CD4-positive, alpha-beta T cell treated with Interleukin-17A for 1 hour (primary cell): ENCODE measurements around the gene PTCD1.
"Not testable (repeated sequence)": the region's sequence is repeated elsewhere in the genome, so short reads cannot be mapped to it uniquely, and the experiment has no call there.

Source experiments
- DNase-seq: peaks from one replicate; pipeline ENCODE4 v3.0.0-alpha.2; 2020

The PTCD1 gene

GRCh38 chr7:99449326-99449725 is 10.7 kb upstream of the PTCD1 start:
- no peak for DNase-seq

DNA sequence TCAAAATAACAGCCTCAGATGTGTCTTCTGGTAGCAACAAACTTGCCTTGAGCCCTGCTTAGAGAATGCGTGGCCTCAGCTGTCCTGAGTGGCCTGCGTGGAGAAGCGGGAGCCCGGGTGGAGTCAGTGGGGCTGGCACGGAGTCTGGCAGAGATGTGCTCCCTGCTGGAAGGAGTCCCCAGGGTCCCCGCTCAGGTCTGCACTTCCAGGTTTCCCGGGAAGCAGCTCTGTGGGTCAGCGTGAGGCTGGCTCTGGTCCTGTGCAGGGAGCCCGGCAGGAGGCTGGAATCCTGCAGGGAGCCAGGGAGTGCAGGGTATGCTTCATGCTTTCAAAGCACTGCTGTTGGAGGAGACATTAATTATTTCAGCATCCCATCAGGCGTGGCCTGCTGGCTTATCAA is 10.3 kb upstream of the PTCD1 start:
- DNase-seq = no peak

DNA sequence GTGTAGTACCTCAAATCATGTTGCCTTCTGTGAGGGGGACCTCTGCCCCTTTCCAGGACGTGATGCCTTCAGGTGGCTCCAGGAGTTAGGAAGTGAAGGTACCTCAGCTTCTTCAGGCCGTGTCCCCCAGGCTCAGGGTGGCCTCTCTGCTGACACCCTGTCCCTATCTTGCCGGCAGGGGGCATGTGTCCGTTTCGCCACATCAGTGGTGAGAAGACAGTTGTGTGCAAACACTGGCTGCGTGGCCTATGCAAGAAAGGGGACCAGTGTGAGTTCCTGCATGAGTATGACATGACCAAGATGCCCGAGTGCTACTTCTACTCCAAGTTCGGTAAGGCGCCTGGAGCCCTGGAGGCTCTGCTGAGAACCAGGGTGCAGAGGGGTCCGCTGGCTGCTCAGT is 9.3 kb upstream of the PTCD1 start:
- no peak for DNase-seq

DNA sequence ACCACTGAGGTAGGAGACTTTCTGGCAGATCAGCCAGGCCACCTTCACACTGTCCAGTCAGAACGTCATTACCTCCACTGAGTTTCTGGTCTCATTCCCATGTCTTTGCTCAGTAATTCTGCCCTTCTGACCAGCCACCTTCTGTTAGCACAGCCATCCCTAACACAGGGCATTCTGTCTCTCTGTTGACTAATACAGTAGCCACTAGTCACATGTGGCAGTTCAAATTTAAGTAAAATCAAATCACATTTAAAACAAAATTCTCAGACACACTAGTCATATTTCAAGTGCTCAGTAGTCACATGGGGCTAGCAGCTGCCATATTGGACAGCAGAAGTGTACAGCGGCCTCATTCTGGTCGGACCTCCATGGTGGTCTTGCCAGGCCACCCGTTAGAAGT is 7.5 kb upstream of the PTCD1 start:
- no peak for DNase-seq

DNA sequence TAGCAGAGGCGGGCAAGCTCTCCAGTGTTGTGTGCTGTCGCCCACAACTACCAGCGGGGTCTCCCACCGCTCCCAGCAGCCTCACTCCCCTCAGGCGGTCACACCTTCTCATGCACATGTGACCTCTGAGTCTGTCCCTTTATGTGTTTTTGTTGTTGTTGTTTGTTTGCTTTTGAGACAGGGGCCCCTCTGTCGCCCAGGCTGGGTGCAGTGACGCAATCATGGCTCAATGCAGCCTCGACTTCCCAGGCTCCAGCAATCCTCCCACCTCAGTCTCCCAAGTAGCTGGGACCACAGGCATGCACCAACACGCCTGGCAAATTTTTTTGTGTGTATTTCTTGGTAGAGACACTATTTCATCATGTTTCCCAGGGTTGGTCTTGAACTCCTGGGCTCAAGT is 1.6 kb upstream of the PTCD1 start:
- no peak for DNase-seq

GRCh38 chr7:99437946-99438572 is 539 bp downstream of the PTCD1 start:
- no peak for DNase-seq

- no peak for DNase-seq
Measured at GRCh38 chr7:99433158-99433557, 5.4 kb downstream of the PTCD1 start.

DNA sequence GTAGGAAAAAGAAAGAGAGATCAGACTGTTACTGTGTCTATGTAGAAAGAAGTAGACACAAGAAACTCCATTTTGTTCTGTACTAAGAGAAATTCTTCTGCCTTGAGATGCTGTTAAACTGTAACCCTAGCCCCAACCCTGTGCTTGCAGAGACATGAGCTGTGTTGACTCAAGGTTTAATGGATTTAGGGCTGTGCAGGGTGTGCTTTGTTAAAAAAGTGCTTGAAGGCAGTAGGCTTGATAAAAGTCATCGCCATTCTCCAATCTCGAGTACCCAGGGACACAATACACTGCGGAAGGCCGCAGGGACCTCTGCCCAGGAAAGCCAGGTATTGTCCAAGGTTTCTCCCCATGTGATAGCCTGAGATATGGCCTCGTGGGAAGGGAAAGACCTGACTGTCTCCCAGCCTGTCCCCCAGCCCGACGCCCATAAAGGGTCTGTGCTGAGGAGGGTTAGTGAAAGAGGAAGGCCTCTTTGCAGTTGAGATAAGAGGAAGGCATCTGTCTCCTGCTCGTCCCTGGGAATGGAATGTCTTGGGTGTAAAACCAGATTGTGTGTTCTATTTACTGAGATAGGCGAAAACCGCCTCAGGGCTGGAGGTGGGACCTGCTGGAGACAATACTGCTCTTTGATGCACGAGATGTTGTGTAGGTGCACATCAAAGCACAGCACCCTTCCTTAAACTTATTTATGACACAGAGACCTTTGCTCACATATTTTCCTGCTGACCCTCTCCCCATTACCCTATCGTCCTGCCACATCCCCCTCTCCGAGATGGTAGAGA is 6.7 kb downstream of the PTCD1 start:
- DNase-seq = not testable (repeated sequence)

DNA sequence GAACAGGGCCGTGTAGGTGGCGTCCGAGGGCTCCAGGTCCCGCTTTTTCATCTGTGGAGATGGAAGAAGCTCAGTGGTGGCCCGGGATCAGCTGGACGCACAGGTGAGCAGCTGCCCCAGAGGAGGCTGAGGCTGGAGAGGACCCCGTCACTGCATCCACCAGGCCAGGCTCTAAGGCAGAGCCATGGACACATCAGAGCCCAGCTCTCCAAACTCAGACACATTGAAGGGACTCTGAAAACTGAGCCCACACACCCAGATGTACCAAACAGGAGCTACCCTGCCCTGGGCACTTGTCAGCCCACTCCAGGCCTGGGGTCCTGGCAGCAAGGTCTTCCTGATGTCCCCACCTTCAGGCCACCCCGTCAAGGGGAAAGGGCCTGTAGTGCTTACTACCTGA is 8.8 kb downstream of the PTCD1 start:
- DNase-seq = no peak

DNA sequence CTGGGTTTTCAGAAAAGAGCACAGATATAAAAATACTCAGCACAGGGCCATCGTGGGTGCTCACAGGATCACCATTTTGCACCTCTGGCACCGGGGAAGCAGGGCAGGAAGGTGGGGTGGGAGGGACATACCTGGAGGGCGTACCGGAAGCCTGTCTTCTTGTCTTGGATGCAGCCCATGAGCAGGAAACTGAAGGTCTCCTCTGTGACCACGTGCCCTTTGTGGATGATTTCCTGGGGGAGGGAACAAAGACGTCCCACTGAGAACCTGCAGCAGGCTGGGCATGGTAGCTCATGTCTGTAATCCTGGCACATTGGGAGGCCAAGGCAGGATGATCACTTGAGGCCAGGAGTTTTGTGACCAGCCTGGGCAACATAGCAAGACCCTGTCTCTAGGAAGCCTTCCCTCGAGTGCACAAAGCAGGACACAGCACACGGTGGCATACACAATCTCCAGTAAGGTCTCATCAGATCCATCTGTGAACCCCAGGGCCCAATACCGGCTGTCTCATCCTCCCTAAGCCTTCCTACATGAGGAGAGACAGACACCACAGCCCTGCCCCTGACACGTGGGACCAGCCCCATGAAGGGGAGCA is 9.5 kb downstream of the PTCD1 start:
- DNase-seq = peak; percentile 31

- DNase-seq = no peak
Measured at GRCh38 chr7:99424932-99425730, 13.5 kb downstream of the PTCD1 start.

DNA sequence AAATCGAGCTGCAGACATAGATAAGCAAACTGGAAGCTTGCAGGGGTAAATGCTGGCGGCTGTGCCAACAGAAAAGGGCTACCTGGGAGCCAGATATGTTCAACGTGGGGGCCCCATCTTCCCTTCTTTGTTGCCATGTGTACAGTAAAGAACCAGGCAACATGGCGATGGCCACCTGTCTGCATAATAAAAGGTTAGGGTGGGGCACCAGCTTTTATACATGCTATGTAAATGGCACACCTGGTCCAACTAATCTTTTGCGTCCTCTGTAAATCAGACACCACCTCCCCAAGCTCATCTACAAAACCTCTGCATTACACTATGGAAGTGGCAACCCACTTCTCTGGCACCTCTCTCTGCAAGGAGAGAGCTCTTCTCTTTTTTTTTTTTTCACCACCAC is 16.0 kb downstream of the PTCD1 start:
- DNase-seq = no peak

GRCh38 chr7:99422186-99422585 is 16.4 kb downstream of the PTCD1 start:
- no peak for DNase-seq

GRCh38 chr7:99420986-99421385 is 17.6 kb downstream of the PTCD1 start:
- no peak for DNase-seq

DNA sequence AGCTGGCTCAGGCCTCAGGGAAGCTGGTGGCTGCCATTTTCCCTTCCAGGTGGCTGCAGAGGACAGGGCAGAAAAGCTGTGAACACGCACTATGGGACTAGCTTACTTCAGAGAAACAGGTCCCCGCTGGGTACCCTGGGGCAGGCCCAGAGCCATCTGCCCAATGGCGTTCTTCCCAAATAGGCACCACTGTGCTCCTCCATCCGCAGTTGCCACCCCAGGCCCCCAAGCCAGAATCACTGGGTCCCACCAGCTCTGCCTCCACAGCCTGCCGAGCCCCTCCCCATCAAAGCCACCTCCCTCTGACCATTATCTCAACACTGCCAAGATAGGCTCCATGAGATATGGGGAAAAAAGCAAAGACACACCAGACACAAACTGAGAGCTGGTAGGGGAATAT is 18.4 kb downstream of the PTCD1 start:
- no peak for DNase-seq

- DNase-seq = no peak
Measured at GRCh38 chr7:99419323-99420021, 19.1 kb downstream of the PTCD1 start.

DNA sequence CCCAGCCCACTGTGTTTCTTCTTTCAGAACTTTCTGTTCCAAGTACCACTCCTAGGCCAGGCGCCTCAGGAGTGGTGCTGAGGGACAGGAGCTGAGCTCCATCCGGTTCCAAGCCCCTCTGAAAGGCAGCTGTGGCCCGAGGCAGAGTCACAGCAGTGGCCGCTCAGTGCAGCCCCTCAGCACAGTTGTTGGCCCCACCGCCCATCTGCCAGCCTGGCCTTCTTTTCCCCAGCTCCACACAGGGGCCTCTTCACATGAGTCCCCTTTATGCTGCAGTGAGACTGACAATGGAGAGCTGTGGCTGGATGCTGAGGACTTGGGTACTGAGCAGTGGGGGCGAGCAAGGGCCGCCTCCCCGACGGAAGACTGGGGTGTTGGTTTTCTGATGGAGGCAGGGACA is 20.3 kb downstream of the PTCD1 start:
- DNase-seq = no peak

DNA sequence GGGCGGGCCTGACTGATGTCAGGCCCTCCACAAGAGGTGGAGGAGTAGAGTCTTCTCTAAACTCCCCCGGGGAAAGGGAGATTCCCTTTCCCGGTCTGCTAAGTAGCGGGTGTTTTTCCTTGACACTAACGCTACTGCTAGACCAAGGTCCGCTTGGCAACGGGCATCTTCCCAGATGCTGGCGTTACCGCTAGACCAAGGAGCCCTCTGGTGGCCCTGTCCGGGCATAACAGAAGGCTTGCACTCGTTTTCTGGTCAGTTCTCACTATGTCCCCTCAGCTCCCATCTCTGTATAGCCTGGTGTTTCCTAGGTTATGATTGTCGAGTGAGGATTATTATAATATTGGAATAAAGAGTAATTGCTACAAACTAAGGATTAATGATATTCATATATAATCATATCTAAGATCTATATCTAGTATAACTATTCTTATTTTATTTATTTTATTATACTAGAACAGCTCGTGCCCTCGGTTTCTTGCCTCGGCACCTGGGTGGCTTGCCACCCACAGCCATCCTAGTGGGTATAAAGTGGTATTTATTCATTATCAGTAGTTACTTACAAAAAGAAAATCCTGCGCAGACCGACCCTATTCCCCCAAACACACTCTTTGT is 23.0 kb downstream of the PTCD1 start:
- peak; percentile 37 for DNase-seq

GRCh38 chr7:99410635-99411034 is 28.0 kb downstream of the PTCD1 start:
- DNase-seq = no peak

- DNase-seq = peak; percentile 38
Measured at GRCh38 chr7:99409806-99410205, 28.8 kb downstream of the PTCD1 start.

DNA sequence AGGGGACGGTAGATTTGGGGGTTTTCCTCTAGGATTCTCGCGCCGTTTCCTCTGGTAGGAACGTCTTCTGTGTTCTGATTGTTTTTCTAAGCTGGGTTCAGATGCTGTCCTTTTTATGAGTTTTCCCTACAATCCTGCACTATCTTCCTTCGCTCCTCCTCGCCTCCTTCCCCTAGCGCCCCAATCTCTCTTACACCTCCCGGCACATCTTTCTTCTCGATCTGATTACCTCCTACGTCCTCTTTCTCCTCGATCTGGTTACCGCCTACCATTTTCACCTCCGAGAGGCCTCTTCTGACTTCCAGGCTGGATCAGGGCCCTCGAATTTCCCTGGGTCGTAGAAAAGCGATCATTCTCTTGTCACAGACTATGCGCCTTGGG is 29.4 kb downstream of the PTCD1 start:
- DNase-seq = no peak

DNA sequence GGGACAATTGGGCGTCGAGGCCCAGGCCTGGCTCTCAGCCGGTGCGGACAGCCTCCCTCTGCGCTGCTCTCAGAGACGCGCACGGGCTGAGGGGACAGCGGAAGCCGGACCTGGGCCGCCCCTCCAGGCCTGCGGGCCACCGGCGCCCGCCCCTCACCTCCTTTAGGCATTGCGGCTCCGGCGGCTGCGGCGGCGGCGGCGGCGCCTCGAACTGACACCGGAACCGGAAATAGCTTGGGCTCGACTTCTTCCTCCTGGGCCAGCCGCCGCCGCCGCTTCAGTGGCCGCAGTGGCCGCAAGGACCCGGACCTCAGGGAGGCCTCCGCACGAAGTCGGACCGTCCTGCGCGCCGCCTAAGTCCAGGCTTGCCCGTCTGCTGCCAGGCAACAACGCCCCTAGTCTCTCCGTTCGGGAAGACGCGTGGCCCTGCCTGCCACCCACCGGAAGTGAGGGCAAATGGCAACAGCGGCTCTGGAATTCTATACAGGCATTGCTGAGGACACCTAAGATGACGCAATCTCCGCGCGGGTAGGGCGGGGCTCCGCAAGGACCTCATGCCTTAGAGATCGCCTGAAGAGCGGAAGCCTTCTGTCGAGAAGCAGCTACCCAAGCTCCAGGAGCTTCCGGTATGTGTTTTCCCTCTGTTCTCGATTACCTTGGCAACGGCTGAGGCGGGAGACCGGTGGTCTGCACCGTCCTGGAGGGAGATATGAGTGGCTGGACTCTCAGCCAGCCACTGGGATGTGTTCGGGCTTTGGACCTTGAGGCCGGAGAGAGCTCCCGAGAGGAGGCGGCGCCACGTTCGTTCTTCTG is 30.0 kb downstream of the PTCD1 start, which contains the start of the genes BUD31 and PDAP1:
Gene BUD31 (plus strand): TSS at position 591 of the 813 bp plus-strand sequence. CDS start 2,124 bp downstream, outside the sequence.
Gene PDAP1 (minus strand): TSS at position 219 of the 813 bp plus-strand sequence. CDS start 49 bp downstream, at position 170.
- DNase-seq = peak; percentile 98
